Measurements from ENCODE around the gene SMU1. TPM values are rescaled to one million over a fixed set of nuclear protein-coding genes. Genes with fewer than 3 reads are reported as not detected.

The SMU1 gene
- total RNA-seq, 1 experiment from 2014 or later, result 23.2 TPM

- TF ChIP-seq, protein P1, sequence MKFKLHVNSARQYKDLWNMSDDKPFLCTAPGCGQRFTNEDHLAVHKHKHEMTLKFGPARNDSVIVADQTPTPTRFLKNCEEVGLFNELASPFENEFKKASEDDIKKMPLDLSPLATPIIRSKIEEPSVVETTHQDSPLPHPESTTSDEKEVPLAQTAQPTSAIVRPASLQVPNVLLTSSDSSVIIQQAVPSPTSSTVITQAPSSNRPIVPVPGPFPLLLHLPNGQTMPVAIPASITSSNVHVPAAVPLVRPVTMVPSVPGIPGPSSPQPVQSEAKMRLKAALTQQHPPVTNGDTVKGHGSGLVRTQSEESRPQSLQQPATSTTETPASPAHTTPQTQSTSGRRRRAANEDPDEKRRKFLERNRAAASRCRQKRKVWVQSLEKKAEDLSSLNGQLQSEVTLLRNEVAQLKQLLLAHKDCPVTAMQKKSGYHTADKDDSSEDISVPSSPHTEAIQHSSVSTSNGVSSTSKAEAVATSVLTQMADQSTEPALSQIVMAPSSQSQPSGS (CRISPR knock-in tag; IDR thresholded peaks at IDR 0.05; ENCODE audit: borderline replicate concordance, low read depth), result no peak
- TF ChIP-seq PRRX2 (CRISPR knock-in tag; IDR thresholded peaks at IDR 0.05) (peak; percentile 73), JUN (CRISPR knock-in tag; IDR thresholded peaks at IDR 0.05) (no peak), ZNF138 (CRISPR knock-in tag; conservative IDR thresholded peaks at IDR 0.05) (no peak), TCF7 (CRISPR knock-in tag; IDR thresholded peaks at IDR 0.05; ENCODE audit: low read depth) (no peak), ZNF121 (CRISPR knock-in tag; IDR thresholded peaks at IDR 0.05) (no peak), EMX1 (CRISPR knock-in tag; IDR thresholded peaks at IDR 0.05) (0 out of 2 replicates have a peak, but pooled peaks have one; percentile 54), USF1 (CRISPR knock-in tag; IDR thresholded peaks at IDR 0.05) (no peak), ZNF396 (CRISPR knock-in tag; IDR thresholded peaks at IDR 0.05; ENCODE audit: borderline replicate concordance) (no peak), ZBTB21 (CRISPR knock-in tag; IDR thresholded peaks at IDR 0.05; ENCODE audit: borderline replicate concordance) (peak; percentile 87), HMGA2 (CRISPR knock-in tag; IDR thresholded peaks at IDR 0.05) (no peak), ZNF219 (CRISPR knock-in tag; IDR thresholded peaks at IDR 0.05; ENCODE audit: borderline replicate concordance) (no peak), ZNF671 (CRISPR knock-in tag; IDR thresholded peaks at IDR 0.05) (no peak), STAT6 (CRISPR knock-in tag; conservative IDR thresholded peaks at IDR 0.05; ENCODE audit: low read depth) (no peak), CREB1 (CRISPR knock-in tag; IDR thresholded peaks at IDR 0.05) (no peak), SP1 (CRISPR knock-in tag; conservative IDR thresholded peaks at IDR 0.05) (no peak), ZNF532 (CRISPR knock-in tag; IDR thresholded peaks at IDR 0.05; ENCODE audit: borderline replicate concordance) (no peak), SMAD4 (CRISPR knock-in tag; IDR thresholded peaks at IDR 0.05) (no peak), NR2C2 (CRISPR knock-in tag; IDR thresholded peaks at IDR 0.05) (no peak), OVOL2 (CRISPR knock-in tag; IDR thresholded peaks at IDR 0.05; ENCODE audit: borderline replicate concordance) (no peak; the same call in 1 of the 2 replicates), MLX (CRISPR knock-in tag; IDR thresholded peaks at IDR 0.05) (no peak; the same call in 1 of the 2 replicates)
- TF ChIP-seq, protein P2, sequence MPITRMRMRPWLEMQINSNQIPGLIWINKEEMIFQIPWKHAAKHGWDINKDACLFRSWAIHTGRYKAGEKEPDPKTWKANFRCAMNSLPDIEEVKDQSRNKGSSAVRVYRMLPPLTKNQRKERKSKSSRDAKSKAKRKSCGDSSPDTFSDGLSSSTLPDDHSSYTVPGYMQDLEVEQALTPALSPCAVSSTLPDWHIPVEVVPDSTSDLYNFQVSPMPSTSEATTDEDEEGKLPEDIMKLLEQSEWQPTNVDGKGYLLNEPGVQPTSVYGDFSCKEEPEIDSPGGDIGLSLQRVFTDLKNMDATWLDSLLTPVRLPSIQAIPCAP (CRISPR knock-in tag; IDR thresholded peaks at IDR 0.05), result no peak
- TF ChIP-seq, protein P3, sequence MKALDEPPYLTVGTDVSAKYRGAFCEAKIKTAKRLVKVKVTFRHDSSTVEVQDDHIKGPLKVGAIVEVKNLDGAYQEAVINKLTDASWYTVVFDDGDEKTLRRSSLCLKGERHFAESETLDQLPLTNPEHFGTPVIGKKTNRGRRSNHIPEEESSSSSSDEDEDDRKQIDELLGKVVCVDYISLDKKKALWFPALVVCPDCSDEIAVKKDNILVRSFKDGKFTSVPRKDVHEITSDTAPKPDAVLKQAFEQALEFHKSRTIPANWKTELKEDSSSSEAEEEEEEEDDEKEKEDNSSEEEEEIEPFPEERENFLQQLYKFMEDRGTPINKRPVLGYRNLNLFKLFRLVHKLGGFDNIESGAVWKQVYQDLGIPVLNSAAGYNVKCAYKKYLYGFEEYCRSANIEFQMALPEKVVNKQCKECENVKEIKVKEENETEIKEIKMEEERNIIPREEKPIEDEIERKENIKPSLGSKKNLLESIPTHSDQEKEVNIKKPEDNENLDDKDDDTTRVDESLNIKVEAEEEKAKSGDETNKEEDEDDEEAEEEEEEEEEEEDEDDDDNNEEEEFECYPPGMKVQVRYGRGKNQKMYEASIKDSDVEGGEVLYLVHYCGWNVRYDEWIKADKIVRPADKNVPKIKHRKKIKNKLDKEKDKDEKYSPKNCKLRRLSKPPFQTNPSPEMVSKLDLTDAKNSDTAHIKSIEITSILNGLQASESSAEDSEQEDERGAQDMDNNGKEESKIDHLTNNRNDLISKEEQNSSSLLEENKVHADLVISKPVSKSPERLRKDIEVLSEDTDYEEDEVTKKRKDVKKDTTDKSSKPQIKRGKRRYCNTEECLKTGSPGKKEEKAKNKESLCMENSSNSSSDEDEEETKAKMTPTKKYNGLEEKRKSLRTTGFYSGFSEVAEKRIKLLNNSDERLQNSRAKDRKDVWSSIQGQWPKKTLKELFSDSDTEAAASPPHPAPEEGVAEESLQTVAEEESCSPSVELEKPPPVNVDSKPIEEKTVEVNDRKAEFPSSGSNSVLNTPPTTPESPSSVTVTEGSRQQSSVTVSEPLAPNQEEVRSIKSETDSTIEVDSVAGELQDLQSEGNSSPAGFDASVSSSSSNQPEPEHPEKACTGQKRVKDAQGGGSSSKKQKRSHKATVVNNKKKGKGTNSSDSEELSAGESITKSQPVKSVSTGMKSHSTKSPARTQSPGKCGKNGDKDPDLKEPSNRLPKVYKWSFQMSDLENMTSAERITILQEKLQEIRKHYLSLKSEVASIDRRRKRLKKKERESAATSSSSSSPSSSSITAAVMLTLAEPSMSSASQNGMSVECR (CRISPR knock-in tag; IDR thresholded peaks at IDR 0.05; ENCODE audit: borderline replicate concordance), result no peak
Observed at GRCh38 chr9:33044162-33044673, 32.3 kb downstream of the SMU1 start (continued).

Data from WTC11 (cell line).